Measurements from ENCODE around the gene CACNA1E.
"Not testable (repeated sequence)": the region's sequence is repeated elsewhere in the genome, so short reads cannot be mapped to it uniquely, and the experiment has no call there.

Gene CACNA1E

GRCh38 chr1:181832173-181832880, 349.0 kb downstream of the CACNA1E start:
- not testable (repeated sequence) for DNase-seq

DNA sequence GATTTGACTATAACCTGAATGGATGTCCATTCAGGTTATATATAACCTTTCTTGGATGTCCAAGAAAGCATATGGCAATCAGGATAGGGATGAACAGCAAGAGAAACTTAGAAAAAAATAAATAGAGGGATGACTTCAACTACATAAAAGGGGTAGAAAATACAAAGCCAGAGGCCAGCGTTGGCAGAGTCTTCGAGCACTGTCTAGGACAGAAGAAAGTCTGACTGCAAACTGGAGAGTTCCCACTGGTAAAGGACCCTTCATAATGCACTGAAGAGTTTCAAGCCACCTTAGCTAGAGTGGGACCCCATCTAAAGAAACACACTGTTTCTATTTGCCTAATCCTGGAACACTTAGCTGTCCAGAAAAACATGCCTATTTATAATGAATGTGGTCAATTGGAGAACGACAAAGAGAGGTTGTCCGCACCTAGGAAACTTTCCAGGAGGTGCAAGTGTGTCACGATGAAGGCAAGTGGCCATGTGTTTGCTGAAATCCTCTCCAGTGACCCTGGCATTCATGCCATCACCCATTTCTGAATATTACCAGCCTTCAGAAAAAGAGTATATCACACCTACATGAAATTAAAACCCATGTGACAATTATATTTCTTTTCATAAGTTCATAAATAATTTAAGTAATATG, 362.8 kb downstream of the CACNA1E start:
- no peak for DNase-seq

- no peak for DNase-seq
These were observed 363.4 kb downstream of the CACNA1E start for GRCh38 chr1:181846681-181847080.

DNA sequence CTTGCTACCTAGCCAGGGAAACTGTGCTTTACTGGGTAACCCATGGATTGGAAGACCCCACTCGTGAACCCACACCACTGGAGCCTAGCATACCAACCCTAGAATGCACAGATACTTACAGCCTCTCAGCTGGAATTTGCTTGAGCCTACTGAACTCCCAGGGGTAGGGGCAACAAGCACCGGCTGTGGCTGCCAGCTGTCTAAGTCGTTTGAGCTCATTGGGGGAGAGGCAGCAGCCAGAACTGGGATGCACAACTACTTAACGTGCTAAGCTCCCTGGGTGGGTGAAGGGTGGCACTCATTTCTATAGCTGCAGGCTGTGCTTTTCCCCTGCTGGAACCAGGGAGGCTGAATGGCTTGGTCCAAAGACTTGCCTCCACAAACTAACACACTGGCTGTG, 365.8 kb downstream of the CACNA1E start:
- no peak for DNase-seq

DNA sequence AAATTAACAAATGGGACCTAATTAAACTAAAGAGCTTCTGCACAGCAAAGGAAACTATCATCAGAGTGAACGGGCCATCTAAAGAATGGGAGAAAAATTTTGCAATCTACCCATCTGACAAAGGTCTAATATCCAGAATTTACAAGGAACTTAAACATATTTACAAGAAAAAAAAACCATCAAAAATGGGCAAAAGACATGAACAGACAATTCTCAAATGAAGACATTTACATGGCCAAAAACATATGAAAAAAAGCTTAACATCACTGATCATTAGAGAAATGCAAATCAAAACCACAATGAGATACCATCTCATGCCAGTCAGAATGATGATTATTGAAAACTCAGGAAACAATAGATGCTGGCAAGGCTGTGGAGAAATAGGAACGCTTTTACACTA, 370.9 kb downstream of the CACNA1E start:
- not testable (repeated sequence) for DNase-seq

DNA sequence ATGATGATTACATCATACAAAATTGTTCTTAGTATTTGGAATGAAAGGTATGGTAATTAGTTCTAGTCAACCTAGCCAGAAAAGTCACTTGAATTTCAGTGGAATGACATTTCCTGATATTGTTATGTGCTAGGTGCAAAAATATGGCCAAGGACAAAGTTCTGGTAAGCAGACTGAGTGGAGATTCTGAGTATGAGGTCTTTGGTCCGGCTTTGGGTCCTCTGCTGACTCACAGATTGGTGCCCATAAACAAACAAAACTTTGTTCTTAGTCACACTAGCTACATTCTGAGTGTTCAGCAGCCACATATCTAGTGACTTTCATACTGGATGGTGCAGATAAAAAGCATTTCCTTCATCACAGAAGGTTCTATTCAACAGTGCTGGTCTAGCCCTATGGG, 372.1 kb downstream of the CACNA1E start:
- DNase-seq, result no peak
